Measurements from ENCODE around the gene PEAK1.

DNA sequence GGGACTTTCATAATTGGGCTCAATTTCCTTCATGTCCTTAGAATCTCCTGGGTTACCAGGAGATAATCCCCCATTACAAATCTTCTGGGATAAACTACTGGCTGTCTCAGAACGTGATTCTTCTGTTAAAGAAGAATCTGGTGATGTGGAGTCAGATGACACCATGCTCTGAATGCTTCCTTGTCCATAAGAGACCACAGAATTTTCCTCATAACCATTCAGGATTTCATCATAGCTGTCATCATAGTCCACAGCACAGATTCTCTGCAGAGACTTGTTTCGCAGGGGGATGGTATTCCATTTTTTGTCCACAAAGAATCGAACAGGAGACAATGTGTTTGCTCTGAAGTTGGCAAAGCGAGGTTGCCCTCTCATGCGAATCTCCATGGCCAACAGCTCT, 239.1 kb downstream of the PEAK1 start:
- TF ChIP-seq, protein P1, sequence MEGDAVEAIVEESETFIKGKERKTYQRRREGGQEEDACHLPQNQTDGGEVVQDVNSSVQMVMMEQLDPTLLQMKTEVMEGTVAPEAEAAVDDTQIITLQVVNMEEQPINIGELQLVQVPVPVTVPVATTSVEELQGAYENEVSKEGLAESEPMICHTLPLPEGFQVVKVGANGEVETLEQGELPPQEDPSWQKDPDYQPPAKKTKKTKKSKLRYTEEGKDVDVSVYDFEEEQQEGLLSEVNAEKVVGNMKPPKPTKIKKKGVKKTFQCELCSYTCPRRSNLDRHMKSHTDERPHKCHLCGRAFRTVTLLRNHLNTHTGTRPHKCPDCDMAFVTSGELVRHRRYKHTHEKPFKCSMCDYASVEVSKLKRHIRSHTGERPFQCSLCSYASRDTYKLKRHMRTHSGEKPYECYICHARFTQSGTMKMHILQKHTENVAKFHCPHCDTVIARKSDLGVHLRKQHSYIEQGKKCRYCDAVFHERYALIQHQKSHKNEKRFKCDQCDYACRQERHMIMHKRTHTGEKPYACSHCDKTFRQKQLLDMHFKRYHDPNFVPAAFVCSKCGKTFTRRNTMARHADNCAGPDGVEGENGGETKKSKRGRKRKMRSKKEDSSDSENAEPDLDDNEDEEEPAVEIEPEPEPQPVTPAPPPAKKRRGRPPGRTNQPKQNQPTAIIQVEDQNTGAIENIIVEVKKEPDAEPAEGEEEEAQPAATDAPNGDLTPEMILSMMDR (IDR thresholded peaks at IDR 0.05) = no peak
- TF ChIP-seq POLR2A (IDR thresholded peaks at IDR 0.05) = no peak
- TF ChIP-seq POLR2AphosphoS5 (IDR thresholded peaks at IDR 0.05; ENCODE audit: insufficient read depth in 1 of 2, low read depth in 1 of 2) = no peak

All from vagina (tissue), 2 donors.